ENCODE data around the gene CROCC. TPM values are rescaled to one million over a fixed set of nuclear protein-coding genes. Genes with fewer than 3 reads are reported as not detected.
"Not testable (repeated sequence)": the region's sequence is repeated elsewhere in the genome, so short reads cannot be mapped to it uniquely, and the experiment has no call there.

Gene CROCC
- total RNA-seq, 4 donors from 2014 or later: 19.5 to 63.8 (median 23.3) TPM

- TF ChIP-seq CTCF (IDR thresholded peaks at IDR 0.05) (no peak), POLR2A (IDR thresholded peaks at IDR 0.05) (no peak)
- intact Hi-C loops (cut with DNase I; ENCODE audit: low total_unique reads): loop anchor here (5.0 kb wide), 1 partner anchor 86 kb away; no protein-coding TSS in a partner anchor
- DNase-seq (ENCODE audit: low spot score in 2 of 2): no peak
- WGBS, 2 donors: 88 to 89% methylated on average over 14 of the region's 14 CpGs
- no peak overlapping the region for H3K4me3 ChIP-seq (ENCODE audit: low read depth, poor library complexity, severe bottlenecking)
Observed at GRCh38 chr1:16961297-16962133, 39.8 kb downstream of the CROCC start.

GRCh38 chr1:16964169-16964568 is 42.4 kb downstream of the CROCC start:
- intact Hi-C loops (cut with DNase I; ENCODE audit: low total_unique reads): loop anchor here (5.0 kb wide), 1 partner anchor 83 kb away; no protein-coding TSS in a partner anchor
- DNase-seq (ENCODE audit: low spot score in 2 of 2); H3K4me3 ChIP-seq (ENCODE audit: low read depth, poor library complexity, severe bottlenecking): not testable (repeated sequence)
- whole genome bisulfite sequencing, 2 donors: 91 to 97% methylated on average over 4 of the region's 4 CpGs

GRCh38 chr1:16965486-16966067 is 43.8 kb downstream of the CROCC start:
- H3K4me3 ChIP-seq (ENCODE audit: low read depth, poor library complexity, severe bottlenecking): no peak overlapping the region
- WGBS, 2 donors: 92 to 96% methylated on average over 11 to 13 of the region's 13 CpGs
- TF ChIP-seq POLR2A (IDR thresholded peaks at IDR 0.05): no peak
- no peak for TF ChIP-seq CTCF (IDR thresholded peaks at IDR 0.05)
- intact Hi-C loops (cut with DNase I; ENCODE audit: low total_unique reads): no loop called here
- DNase-seq (ENCODE audit: low spot score in 2 of 2): no peak

GRCh38 chr1:16966282-16966681 is 44.6 kb downstream of the CROCC start:
- 96% methylated on average over 22 of the region's 22 CpGs for WGBS, 2 donors
- TF ChIP-seq POLR2A (IDR thresholded peaks at IDR 0.05) (no peak), CTCF (IDR thresholded peaks at IDR 0.05) (no peak)
- no peak overlapping the region for H3K4me3 ChIP-seq (ENCODE audit: low read depth, poor library complexity, severe bottlenecking)
- DNase-seq (ENCODE audit: low spot score in 2 of 2): no peak
- intact Hi-C loops (cut with DNase I; ENCODE audit: low total_unique reads): no loop called here

GRCh38 chr1:16967095-16967575 is 45.4 kb downstream of the CROCC start:
- DNase-seq (ENCODE audit: low spot score in 2 of 2): no peak
- H3K4me3 ChIP-seq (ENCODE audit: low read depth, poor library complexity, severe bottlenecking): no peak overlapping the region
- TF ChIP-seq CTCF (IDR thresholded peaks at IDR 0.05): no peak
- TF ChIP-seq POLR2A (IDR thresholded peaks at IDR 0.05): no peak
- 51 to 52% methylated on average over 7 of the region's 7 CpGs for WGBS, 2 donors
- intact Hi-C loops (cut with DNase I; ENCODE audit: low total_unique reads): no loop called here

GRCh38 chr1:16967962-16968361 is 46.2 kb downstream of the CROCC start:
- TF ChIP-seq POLR2A (IDR thresholded peaks at IDR 0.05): no peak
- TF ChIP-seq CTCF (IDR thresholded peaks at IDR 0.05): no peak
- H3K4me3 ChIP-seq (ENCODE audit: low read depth, poor library complexity, severe bottlenecking): no peak overlapping the region
- intact Hi-C loops (cut with DNase I; ENCODE audit: low total_unique reads): no loop called here
- no peak for DNase-seq (ENCODE audit: low spot score in 2 of 2)
- WGBS, 2 donors: 94% methylated on average over 12 to 18 of the region's 21 CpGs

Measured in lower leg skin (tissue), 4 donors.